Measurements from ENCODE around the gene IKZF1.

Gene IKZF1

DNA sequence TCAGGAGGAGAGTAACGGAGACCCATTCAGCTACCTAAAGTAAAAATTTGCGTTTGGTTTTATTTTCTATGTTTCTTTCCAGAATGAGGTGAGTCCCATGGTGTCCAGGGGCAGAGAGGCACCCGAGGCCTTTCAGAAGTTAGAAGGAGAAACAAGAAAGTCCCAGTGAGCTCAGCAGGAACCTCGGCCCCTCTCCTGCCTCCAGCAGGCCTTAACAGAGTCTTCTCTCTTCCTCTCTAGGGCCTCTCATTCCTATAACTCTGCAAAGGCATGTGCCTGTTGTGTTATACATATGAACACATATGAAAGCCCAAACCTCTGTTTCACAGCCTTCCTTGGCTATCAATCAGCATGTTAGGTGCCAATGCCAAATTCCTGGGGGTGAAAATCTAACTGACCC, 20.8 kb upstream of the IKZF1 start:
- no peak for DNase-seq (ENCODE audit: low spot score)

DNA sequence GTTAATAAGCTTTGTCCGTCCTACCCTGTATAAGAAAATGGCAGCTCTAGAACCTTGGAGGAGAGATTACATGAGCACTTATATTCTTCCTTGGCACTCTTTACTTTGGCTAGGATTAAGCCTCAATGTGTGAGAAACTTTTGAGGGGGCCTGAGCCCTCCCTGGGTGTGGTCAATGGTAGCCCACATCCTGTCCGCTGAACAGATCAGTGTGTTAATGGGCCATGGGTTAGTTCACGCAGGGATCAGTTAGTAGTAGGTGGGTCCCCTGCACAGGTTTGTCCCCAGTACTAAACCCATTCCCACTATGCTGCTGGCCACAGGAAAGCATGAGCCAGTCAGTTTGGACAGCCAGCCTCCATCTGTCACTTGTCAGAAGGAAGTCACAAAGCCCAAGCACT, 20.2 kb upstream of the IKZF1 start:
- DNase-seq (ENCODE audit: low spot score) = no peak

DNA sequence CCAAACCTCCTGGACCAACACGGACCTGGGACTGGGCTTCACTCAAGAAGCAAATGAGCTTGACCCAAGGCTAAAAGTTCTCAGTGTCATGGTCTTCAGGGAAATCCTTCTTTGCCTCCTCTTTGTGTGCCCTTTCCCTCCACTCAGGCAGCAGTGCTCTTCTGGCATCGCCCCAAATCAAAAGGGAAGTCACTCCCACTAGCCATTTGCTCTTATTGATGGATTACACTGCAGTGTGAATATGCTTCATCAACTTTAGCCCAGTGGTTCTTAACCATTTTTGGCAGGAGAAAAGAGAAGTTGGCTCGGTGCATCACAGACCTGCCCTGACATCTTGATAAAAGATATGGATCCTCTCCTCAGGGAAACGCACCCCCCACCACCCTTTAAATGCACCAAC, 19.2 kb upstream of the IKZF1 start:
- no peak for DNase-seq (ENCODE audit: low spot score)

DNA sequence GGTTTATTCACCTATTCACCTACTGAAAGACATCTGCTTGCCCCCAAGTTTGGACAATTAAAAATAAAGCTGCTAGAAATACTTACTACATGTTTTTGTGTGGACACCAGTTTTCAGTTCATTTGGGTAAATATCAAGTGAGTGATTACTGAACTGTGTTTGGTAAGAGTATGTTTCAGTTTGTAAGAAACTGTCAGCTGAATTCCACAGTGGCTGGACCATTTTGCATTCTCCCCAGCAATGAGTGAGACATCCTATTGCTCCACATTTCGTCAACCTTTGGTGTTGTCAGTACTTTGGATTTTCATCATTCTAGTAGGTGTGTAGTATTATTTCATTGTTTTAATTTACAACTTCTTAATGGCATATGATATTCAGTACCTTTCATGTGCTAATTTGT, 17.4 kb upstream of the IKZF1 start:
- DNase-seq (ENCODE audit: low spot score) = no peak

DNA sequence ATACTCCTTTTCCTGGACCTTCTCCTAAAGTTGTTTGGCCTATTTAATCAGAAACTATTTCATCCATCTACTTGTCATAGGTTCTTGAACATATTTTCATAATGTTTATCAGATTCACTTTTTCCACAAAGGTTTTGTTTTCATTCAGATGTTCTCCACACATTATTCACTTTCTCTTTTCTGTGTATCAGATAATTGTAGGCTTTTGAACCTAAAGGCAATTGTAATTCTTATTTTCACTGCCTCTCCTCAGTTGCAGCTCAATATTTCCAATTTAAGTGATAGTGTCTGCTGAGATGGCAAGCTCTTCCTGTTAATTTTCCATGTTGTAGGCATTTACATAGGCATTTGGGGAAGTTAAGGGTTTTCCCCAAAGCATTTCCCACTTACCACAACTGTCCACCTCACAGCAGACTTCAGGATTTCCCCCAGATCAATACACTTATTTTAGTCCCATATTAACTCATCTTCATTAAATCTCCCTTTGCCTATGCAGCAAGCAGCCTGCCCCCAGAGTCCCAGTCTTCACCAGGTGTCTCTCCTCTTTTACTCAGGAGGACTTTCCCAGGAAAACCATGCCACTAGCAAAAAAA, 12.3 kb upstream of the IKZF1 start:
- no peak for DNase-seq (ENCODE audit: low spot score)

DNA sequence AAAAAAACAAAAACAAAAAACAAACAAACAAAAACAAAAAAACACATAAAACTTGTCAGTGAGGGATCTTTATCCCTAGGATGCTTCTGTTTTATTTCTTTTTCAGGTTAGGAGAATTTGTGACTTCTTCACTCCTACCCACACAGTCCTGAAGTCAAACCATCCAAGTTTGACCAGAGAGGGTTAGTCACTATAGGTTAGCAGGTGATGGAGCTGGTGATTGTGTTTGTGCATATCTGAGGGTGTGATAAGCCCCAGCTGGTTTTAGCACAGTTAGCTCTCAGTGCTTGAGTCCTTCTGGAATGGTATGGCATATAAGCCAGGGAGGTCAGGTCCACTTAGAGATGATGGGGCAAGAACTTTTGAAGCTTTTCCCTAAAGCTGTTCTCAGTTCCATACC, 11.8 kb upstream of the IKZF1 start:
- no peak for DNase-seq (ENCODE audit: low spot score)

DNA sequence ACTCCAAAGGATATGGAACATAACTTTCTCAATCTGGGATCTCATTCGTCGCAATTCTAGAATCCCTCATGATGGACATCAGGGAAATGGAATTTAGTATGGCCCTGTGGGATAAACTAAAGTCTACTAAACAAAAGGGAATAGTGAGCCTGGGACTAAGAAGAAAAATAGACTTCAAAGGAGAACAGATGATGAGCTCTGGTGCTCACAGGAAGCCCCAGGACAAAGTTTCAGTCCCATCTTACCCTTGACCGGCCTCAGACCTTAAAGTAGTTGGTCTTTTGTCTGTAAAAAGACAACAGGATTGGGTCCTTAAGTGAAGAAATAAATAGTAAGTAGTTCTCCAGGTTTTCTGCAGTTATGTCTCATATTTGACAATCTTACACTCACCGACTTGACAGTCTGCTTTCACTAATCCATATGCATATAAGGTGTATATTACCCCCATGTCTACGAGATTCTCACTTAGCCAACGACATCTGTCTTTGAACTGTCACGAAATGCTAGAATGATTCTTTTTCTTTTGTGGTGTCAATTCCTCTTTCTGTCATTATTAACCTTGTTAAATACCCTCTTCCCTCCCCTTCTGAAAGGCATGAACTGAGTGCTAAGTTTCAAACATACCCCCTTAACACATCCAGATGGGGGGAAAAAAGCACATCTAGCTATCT, 10.9 kb upstream of the IKZF1 start:
- no peak for DNase-seq (ENCODE audit: low spot score)

DNA sequence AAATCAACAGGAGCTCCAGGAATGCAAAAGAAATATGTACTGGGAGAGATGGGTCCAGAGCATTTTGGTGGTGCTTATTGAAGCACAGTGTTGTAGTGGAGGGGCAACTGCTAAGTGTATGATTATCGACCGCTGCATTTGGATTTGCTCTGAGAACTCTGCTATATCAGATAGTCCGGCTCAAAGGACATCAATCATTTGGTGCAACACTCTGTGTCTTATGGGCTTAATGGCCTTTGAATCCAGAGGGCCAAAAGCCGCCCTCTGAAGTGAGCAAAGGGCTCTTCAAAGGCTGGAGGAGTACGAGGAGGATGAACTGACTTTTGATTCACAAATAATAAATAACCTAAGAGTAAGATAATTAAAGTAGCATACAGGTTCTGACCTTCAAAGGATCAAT, 9.4 kb upstream of the IKZF1 start:
- no peak for DNase-seq (ENCODE audit: low spot score)

DNA sequence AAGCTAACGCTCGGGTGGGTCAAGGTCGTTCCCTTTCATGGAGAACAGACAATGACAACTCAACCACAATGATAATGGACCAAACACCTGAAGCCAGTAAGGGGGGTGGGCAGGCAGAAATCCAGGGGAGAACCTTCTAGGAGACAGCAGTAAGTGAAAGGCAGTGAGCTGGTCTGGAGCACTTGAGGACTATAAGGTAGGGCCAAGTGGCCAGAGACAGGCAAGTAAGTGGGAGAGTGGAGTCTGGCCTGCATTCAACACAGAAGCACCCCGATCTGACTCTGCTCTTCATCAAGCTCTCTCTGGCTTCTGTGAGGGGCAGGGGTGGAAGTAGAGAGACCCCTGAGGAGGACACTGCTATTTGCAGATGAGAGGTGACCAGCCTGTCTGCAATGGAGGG, 7.7 kb upstream of the IKZF1 start:
- DNase-seq (ENCODE audit: low spot score) = no peak

DNA sequence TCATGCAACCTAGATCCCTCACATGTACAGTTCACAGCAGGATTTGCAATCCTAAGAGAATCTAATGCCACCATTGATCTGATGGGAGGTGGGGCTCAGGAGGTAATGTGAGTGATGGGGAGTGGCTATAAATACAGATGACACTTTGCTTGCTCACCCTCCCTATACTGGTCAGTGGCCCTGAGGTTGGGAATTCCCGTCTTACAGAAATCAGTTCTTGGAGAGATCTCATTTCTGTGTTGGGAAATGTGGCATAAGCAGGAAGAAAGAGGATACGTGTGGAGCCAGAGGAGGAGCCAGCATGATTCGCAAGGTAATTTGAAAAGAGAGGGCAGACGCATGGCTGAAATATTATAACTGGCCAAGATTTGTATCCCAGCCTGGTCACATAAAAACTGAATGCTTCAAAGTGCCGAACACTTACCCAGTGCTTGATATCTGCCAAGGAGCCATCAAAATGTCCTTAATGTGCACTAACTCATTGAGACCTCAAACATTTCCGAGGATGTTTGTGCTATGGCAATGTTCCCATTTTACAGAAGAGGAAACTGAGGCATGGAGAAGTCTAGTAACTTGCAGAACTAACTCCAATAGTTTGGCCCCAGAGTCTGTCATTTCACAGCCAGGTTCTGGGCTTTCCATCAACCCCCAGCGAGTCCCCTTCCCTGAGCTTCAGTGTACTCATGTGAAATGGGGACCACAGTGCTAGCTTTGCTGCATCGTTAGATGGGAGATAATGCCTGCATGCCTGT, 5.5 kb upstream of the IKZF1 start:
- DNase-seq (ENCODE audit: low spot score) = no peak

DNA sequence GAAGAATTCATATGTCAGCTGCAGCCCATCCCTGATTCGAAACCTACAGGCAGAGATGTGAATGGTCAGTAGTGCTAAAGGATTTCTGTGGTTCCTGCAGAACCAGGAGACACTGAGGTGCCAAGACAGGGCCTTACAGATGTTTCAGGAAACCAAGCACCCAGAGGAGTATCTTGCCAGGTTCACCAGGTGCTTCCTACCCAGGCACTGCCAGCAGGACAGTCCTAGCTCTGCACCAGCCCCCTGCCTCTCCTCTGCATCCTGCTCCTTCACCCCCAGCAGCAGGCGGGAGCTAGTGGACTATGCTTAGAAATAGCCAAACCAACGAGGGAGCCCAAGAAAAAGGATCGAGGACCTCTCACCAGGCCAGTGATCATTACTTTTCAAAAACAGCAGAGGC, 4.2 kb upstream of the IKZF1 start:
- DNase-seq (ENCODE audit: low spot score) = no peak

DNA sequence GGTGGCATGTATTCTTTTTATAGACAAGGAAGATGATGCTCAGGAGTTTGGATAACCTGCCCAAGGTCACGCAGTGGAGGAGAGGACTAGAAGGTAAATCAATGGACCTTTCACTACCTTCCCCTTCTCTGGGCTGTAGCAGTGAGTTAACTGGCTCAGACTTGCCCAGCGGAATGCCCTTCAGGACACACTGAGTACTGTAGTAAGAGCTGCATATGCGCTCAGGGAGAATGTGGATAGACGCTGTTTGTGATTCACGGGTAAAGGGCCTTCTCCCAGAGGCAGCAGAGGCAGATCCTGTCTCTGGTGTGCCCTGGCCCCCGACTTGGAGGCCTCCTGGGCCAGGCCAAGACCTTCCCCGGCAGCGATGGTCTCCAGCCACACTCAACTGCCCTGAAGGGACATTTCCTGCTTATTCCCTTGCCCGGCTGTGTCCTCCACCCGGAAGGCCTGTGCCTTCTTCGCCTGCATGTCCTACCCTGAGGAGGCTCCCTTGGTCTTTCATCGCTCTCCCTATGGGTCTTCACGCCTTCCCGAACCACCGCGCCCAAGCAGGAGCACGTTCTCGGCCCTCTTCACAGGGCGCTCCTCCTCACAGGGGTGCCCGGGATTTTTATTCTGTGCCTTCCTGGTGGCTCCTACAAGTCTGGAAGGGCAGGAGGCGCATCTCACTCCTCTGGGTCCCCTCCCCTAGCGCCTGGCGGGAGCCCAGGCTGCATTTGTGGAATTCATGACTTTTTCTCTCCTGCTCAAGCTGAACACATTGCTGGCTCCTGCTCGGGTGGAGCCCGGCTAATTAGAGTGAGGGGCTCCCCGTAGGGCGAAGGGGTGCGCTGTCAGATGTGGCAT, 1.8 kb upstream of the IKZF1 start:
- DNase-seq (ENCODE audit: low spot score) = no peak

DNA sequence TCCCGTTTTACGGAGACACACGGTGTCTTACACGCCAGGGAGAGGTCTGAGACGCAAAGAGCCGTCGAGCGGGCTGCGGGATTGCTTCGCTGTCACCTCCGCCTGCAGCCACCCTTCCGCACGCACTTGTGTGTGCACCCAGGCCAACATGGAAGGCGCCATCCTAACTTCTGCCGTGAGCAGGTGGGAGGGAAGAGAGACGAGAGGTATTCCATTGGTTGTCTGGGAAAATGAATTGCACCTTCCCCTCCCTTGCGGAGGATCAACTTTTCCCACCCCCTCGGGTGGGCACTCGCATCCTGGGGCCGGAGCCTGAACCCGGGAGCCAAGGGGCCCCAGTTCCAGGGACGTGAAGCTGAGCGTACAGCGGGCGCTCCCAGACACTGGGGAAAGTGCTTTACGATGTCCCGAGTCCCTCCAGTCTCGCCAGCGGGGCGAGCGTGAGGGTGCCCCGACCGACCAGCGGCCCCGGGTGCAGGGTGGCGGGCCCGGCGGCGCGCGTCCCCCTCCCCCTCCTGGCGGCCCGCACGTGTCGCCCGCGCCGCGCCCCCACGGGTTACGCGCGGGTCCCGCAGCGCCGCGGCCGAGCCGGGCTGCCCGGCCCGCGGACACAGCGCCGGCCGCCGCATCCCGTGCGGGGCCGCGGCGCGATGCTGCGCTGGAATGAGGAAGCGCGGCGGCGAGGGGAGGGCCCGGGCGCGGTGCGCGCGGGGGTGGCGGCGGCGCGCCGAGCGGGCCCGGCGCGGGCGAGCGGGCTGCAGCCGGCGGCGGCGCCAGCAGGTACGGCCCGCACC, 984 bp upstream of the IKZF1 start:
- no peak for DNase-seq (ENCODE audit: low spot score)

DNA sequence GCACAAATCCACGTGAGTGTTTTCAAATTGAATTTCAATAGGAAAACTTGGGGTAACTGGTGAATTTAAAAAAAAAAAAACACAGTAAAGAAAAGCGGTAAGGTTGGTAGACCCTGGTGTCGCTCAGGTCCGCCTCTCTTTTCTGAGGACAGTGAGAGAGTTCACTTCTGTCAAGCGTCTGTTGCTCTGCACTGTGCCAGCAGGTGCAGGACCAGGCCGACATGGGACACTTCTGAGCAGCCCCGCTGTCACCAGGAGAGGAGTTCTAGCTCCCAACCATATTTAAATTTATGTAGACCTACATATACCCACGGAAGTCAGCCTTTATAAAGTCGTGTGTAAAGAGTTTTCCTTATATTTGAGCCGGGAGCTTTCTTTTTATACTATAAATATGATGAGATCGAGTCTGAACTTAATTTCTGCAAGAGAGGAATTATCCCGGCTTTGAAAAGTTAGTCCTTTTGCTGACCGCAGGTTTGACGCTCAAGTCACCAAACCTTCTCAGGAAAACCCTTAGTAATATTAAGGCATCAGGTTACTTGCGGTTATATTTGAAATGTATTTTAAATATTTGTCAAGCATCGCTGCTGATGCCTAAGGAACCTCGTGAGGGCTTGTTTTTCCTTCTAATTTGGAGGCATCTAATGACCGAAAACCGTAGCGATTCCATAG, 531 bp downstream of the IKZF1 start:
- DNase-seq (ENCODE audit: low spot score) = no peak

DNA sequence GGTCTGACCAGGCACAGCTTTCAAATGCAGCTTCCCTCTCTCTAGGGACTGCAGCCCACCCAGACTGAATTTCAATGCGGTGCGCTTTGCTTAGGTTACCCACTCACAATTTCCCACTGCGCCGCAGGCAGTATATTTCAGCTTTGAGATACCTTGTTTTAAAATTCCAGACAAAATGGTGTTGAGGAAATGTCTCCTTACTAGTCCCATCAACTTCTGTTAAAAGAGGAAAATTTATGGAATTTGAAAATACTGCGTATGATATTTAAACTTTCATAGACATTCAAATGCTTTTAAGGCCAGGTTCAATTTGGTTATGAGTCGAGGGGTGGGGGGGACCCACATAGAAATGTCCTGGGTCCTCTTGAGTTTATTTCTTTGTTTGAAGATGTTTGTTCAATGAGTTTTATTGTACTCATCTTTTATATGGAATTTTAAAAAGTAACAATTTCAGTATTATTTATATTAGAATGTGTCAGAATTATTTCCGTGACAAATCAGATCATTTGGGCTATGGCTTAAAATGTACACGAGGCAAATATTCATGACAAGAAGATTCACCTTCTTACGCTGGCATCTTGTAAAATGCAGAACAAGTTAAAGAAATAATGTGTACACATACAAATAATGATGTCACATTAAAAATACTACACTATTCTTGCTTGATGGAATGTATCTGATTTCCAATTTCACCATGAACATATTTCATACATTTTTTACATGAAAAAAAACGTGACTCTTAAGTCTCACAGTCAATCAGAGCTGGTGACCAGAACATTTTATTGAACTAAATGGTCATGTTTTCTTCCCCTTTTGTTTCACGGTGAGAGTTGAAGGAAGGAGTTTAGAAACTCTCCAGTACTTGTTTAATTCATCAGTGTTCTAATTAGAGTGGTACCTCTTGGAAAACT, 1.3 kb downstream of the IKZF1 start:
- DNase-seq (ENCODE audit: low spot score) = no peak

DNA sequence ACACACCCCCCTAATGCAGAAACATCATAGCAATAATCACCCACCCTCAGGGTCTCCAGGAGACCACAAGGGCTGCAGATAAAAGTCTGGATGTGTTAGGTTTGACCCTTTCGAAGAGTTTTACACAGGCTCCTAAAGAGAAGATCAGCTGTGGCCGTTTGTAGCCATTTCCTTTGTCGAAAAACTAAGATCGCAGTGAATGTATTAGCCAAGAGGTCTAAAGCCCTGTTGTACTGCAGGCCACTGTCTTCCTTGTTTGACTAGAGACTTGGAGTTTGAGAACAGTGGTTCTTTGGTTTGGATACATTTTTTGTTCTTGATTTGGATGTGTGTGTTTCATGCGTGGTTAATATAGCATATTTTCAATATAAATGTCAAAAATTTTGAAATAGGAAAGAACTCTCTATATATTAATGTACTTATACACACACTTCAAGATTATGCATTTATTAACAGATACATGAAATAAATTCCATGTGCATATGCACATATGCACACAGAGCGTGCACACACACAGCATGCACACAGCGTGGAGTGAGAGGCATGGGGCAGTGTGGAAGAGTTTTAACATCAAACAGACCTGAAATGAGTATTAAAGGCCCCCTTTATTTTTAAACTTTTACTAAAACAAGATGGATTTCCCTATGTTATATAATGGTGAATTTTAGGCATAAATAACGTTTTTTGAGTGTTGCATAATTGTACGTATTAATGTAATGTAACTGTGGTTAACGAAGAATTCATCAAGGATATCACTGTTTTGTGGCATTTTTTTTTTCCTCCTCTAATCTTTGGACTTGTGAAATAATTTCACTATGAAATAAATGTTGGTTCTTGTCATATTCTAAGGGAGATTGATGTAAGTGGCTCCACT, 2.2 kb downstream of the IKZF1 start:
- no peak for DNase-seq (ENCODE audit: low spot score)

DNA sequence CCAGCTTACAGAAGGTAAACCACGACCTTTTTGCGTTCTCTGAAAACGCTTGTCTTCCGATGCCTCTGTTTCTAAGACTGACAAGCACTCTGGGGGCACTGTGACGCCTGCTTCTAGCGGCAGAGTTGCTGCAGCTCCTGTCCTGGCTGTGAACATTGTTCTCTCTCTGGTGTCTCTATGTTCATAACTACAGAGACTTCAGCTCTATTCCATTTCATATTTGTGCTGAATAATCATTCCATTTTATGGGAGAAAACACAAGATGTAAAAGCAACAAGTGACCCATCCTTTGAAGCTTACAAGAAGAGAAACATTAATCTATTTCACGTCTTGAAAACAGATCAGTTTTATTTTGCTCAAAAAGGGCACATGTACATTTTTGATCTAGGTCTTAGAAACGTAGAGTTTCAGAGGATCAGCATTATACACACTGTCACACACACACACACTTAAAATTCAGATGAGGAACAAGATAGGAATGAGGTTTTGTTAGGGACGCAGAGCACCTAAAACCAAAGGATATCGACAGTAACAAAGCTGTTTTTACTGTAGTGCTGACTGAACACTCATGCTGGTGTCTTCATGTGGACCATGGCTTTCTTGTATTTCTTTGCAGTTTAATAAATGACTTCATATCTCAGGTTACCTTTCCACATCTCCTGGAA, 3.0 kb downstream of the IKZF1 start:
- no peak for DNase-seq (ENCODE audit: low spot score)

DNA sequence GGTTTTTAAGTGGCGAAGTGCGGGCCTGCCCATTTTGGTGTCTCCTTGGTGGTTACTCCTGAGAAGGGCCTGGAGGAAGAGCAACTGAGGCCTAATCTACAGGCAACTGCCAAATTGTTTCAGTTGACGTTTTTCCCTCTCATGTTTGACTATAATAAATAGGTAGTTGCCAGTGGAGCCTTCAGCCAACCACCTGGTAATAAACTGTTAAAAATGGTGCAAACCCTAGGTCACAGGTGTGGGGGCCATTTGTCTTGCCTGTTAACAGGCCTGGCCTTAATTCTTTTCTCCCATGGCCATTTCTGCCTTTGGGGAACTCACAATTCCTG, 3.7 kb downstream of the IKZF1 start:
- no peak for DNase-seq (ENCODE audit: low spot score)
